Effector memory CD4-positive, alpha-beta T cell (primary cell): Measurements from ENCODE around the gene CBR3.
"Not testable (repeated sequence)": the region's sequence is repeated elsewhere in the genome, so short reads cannot be mapped to it uniquely, and the experiment has no call there.

Experiments
- DNase-seq, 3 donors: peaks; one replicate each; pipeline ENCODE4 v3.0.0-alpha.2; 2020
- H3K27ac ChIP-seq: 2 replicates; pipeline ENCODE4 v1.7.0; 2013; ENCODE audit warnings: mild to moderate bottlenecking, low read length, moderate library complexity; ENCODE audit not compliant: insufficient read depth, poor library complexity, severe bottlenecking
- H3K27me3 ChIP-seq: replicated peaks from 2 replicates; pipeline ENCODE4 v1.7.0; 2013; ENCODE audit warnings: mild to moderate bottlenecking, low read length; ENCODE audit not compliant: insufficient read depth, control insufficient read depth, poor library complexity, severe bottlenecking
- H3K36me3 ChIP-seq: 2 replicates; pipeline ENCODE4 v1.7.0; 2013; ENCODE audit warnings: mild to moderate bottlenecking, low read length, moderate library complexity; ENCODE audit not compliant: control insufficient read depth, insufficient read depth
- H3K4me1 ChIP-seq: 2 replicates; pipeline ENCODE4 v1.7.0; 2013; ENCODE audit warnings: low read length, mild to moderate bottlenecking; ENCODE audit not compliant: control insufficient read depth, insufficient read depth, poor library complexity, severe bottlenecking
- H3K4me3 ChIP-seq: 2 replicates; pipeline ENCODE4 v1.7.0; 2013; ENCODE audit warnings: low read length, low read depth, mild to moderate bottlenecking; ENCODE audit not compliant: insufficient read depth, poor library complexity, severe bottlenecking
- H3K9me3 ChIP-seq: 2 replicates; pipeline ENCODE4 v1.7.0; 2013; ENCODE audit warnings: mild to moderate bottlenecking, low read length, moderate library complexity; ENCODE audit not compliant: control insufficient read depth

CBR3 gene

DNA sequence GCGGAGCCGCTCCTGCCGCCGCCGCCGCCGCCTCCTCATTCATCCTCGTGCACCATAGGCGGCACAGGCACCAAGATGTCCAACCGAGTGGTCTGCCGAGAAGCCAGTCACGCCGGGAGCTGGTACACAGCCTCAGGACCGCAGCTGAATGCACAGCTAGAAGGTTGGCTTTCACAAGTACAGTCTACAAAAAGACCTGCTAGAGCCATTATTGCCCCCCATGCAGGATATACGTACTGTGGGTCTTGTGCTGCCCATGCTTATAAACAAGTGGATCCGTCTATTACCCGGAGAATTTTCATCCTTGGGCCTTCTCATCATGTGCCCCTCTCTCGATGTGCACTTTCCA, 4.5 kb upstream of the CBR3 start:
- not testable (repeated sequence) for H3K9me3 ChIP-seq, H3K27me3 ChIP-seq, H3K4me1 ChIP-seq, DNase-seq, H3K27ac ChIP-seq, H3K36me3 ChIP-seq
- peak overlapping the region; percentile 13 for H3K4me3 ChIP-seq

GRCh38 chr21:36130839-36131238, 4.0 kb upstream of the CBR3 start:
- H3K27me3 ChIP-seq, H3K9me3 ChIP-seq, H3K36me3 ChIP-seq, DNase-seq, H3K4me1 ChIP-seq, H3K27ac ChIP-seq: not testable (repeated sequence)
- H3K4me3 ChIP-seq = peak overlapping the region; percentile 13

DNA sequence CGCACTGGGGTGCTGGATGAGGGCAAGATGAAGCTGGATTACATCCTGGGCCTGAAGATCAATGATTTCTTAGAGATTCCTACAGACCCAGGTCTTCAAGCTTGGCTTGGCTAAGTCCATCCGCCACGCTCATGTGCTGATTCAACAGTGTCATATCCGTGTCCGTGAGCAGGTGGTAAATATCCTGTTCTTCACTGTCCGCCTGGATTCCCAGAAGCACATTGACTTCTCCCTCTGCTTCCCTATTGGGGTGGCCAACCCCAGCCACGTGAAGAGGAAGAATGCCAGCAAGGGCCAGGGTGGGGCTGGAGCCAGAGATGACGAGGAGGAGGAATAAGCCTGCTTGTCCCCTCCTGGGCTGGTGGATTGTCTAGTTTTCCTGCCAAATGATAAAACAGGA, 2.2 kb upstream of the CBR3 start:
- no peak overlapping the region for H3K4me3 ChIP-seq
- no peaks in the 10 kb centered on the region for H3K27me3 ChIP-seq
- no peaks in the 10 kb centered on the region for H3K36me3 ChIP-seq
- H3K27ac ChIP-seq = no peak overlapping the region
- DNase-seq = no peak
- H3K9me3 ChIP-seq = no peaks in the 10 kb centered on the region
- H3K4me1 ChIP-seq = peaks cover 15% of the 10 kb centered on the region

DNA sequence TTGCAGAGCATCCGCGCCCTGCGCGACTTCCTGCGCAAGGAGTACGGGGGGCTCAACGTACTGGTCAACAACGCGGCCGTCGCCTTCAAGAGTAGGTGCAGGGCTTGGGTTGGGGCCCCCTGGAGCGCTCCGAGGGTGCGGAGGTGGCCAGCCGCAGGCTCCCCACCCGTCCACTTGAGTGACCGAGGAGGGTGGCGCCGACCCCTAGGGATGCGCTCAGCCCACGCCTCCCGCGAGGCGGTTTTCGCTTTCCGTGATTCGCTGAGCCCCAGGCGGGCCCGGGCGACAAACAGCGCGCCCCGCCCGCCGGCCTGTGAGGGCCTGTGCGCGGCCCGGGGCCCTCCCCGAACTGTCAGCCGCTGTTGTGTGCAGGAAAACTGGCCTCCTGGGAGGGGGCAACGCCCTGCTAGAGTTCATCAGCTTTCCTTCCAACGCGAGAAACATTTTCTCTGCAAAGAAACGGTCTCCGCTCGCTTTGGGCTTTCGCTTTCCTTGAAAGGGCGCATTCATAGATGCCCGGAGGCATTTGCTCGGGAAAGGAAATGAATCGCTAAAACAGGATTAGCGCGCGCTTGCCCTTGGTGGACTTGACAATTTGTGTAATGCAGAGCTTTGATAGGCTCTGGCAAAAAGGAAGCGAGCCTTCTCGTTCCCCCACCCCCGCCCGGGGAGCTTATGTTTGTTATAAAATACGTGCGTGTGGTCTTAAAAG, 668 bp downstream of the CBR3 start:
- Histone ChIP-seq H3K27me3 (no peaks in the 10 kb centered on the region), H3K9me3 (no peaks in the 10 kb centered on the region), H3K27ac (peak overlapping the region; percentile 61), H3K4me1 (peaks cover 13% of the 10 kb centered on the region), H3K36me3 (no peaks in the 10 kb centered on the region), H3K4me3 (peak overlapping the region; percentile 77)
- DNase-seq = peak in 1 of 3 donors; percentile 22

- H3K9me3 ChIP-seq, H3K4me3 ChIP-seq, H3K27ac ChIP-seq, H3K36me3 ChIP-seq, H3K27me3 ChIP-seq, DNase-seq: not testable (repeated sequence)
- H3K4me1 ChIP-seq = peaks cover 13% of the 10 kb centered on the region
Measured at GRCh38 chr21:36139791-36140190, 4.9 kb downstream of the CBR3 start.

DNA sequence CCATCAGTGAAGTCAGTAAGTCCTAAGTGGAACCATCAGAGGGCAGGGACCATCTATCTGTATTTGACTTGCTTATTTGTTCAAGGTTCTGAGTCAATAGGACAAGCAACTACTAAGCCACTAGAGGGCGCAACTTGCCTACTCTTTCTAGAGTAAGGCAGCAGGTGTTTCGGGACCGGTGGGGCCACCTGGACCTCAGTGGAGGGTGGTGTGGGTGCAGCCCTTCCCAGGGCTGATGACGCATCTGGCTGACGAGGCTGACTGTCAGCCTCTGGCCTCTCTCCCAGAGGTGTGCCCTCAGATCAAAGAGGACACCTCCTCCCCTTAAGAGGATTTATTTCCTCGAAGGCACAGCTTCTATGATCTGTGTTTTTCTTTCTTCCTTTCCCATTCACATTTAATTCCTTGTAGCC, 6.6 kb downstream of the CBR3 start:
- no peaks in the 10 kb centered on the region for H3K9me3 ChIP-seq
- H3K36me3 ChIP-seq = no peaks in the 10 kb centered on the region
- no peaks in the 10 kb centered on the region for H3K27me3 ChIP-seq
- peak; percentile 80 to 89 (median 83) for DNase-seq
- H3K4me1 ChIP-seq = peaks cover 20% of the 10 kb centered on the region
- H3K27ac ChIP-seq = peak overlapping the region; percentile 63
- H3K4me3 ChIP-seq = no peak overlapping the region

- H3K4me3 ChIP-seq, H3K27ac ChIP-seq, H3K36me3 ChIP-seq, H3K9me3 ChIP-seq, H3K27me3 ChIP-seq, DNase-seq: not testable (repeated sequence)
- H3K4me1 ChIP-seq = peaks cover 20% of the 10 kb centered on the region
Measured at GRCh38 chr21:36144233-36144632, 9.4 kb downstream of the CBR3 start.

- Histone ChIP-seq H3K4me3 (no peak overlapping the region), H3K36me3 (no peaks in the 10 kb centered on the region), H3K4me1 (peaks cover 23% of the 10 kb centered on the region), H3K27ac (peak overlapping the region; percentile 39), H3K27me3 (no peaks in the 10 kb centered on the region), H3K9me3 (no peaks in the 10 kb centered on the region)
- DNase-seq = no peak
Measured at GRCh38 chr21:36145259-36145658, 10.4 kb downstream of the CBR3 start.

GRCh38 chr21:36147911-36148310, 13.0 kb downstream of the CBR3 start:
- Histone ChIP-seq H3K9me3 (no peaks in the 10 kb centered on the region), H3K27ac (no peak overlapping the region), H3K36me3 (no peaks in the 10 kb centered on the region), H3K4me3 (no peak overlapping the region), H3K27me3 (no peaks in the 10 kb centered on the region), H3K4me1 (peaks cover 25% of the 10 kb centered on the region)
- DNase-seq = no peak

DNA sequence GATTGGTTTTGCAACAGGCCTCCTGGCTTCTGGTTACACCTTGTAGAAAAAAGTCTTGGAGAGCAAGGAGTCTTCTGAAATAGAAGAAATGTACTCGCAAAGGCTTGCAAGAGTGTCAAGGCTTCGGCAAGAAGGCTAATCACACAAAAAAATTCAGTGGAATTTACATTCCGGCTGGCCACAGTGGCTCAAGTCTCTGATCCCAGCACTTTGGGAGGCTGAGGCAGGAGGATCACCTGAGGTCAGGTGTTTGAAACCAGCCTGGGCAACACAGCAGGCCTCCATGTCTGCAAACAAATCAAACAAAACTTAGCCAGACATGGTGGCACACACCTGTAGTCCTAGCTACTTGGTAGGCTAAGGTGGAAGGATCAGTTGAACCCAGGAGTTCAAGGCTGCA, 14.0 kb downstream of the CBR3 start:
- H3K4me3 ChIP-seq = no peak overlapping the region
- no peak overlapping the region for H3K27ac ChIP-seq
- H3K36me3 ChIP-seq = no peaks in the 10 kb centered on the region
- no peak for DNase-seq
- H3K4me1 ChIP-seq = peaks cover 25% of the 10 kb centered on the region
- H3K27me3 ChIP-seq = no peaks in the 10 kb centered on the region
- no peaks in the 10 kb centered on the region for H3K9me3 ChIP-seq
